A549 (cell line): ENCODE data around the gene ENTREP1. TPM values are rescaled to one million over a fixed set of nuclear protein-coding genes. Genes with fewer than 3 reads are reported as not detected.
"Not testable (repeated sequence)": the region's sequence is repeated elsewhere in the genome, so short reads cannot be mapped to it uniquely, and the experiment has no call there.

Source experiments
- ATAC-seq, 2 experiments: fragments of 200-7000 bp in 1 of 2; fragments of >200 bp in 1 of 2; cut with Nextera tagmentation in 1 of 2; cut with Tn5 transposase in 1 of 2; 3 replicates each; pipeline versions ENCODE4 v1.8.0 to v1.9.1; 2018 to 2020; ENCODE audit warnings: mild to moderate bottlenecking in 1 of 2, moderate library complexity in 1 of 2
- CTCF ChIA-PET: fragments of 300-600 bp; sonication (Branson Sonifier 250); formaldehyde crosslinking; extraction: SDS; loops from one replicate; lab custom pipeline; 2021; ENCODE audit warnings: antibody characterized with exemption, inconsistent platforms; lab: Yijun Ruan, JAX
- POLR2A ChIA-PET: fragments of 350-600 bp; formaldehyde crosslinking; extraction: SDS; loops from one replicate; lab custom pipeline; 2021; ENCODE audit warnings: antibody characterized with exemption, inconsistent platforms; lab: Yijun Ruan, JAX
- DNase-seq, 2 experiments: peaks; one replicate each; pipeline versions ENCODE4 v3.0.0 to v3.0.0-alpha.2; 2011 to 2016; ENCODE audit warnings: low read depth in 1 of 2, low spot score in 1 of 2
- FAIRE-seq: peaks from 2 replicates; lab custom pipeline; 2011; peaks lifted over from hg19 to GRCh38; lab: Jason Lieb, UNC
- H3K27ac ChIP-seq, 2 experiments: fragments of >200 bp; sonication (Bioruptor Twin); formaldehyde crosslinking; 3 replicates each; pipeline ENCODE4 v1.5.1; 2016 to 2017
- H3K4me1 ChIP-seq: fragments of >200 bp; sonication (Bioruptor Twin); formaldehyde crosslinking; 3 replicates; pipeline ENCODE4 v1.6.1; 2016
- H3K4me2 ChIP-seq: fragments of >200 bp; sonication (Bioruptor Twin); formaldehyde crosslinking; 3 replicates; pipeline ENCODE4 v1.6.1; 2016
- H3K4me3 ChIP-seq: fragments of >200 bp; sonication (Bioruptor Twin); formaldehyde crosslinking; 3 replicates; pipeline ENCODE4 v1.5.1; 2016
- H3K9me3 ChIP-seq: fragments of >200 bp; sonication (Bioruptor Twin); formaldehyde crosslinking; 3 replicates; pipeline ENCODE4 v1.6.1; 2016
- CEBPB ChIP-seq, 2 experiments: fragments of >200 bp in 1 of 2; sonication (Bioruptor Twin) in 1 of 2; formaldehyde crosslinking in 1 of 2; IDR thresholded peaks; 2 replicates each; pipeline ENCODE4 v1.6.1; 2012 to 2016
- EHF ChIP-seq: fragments of 250-450 bp; sonication (Bioruptor Pico); IDR thresholded peaks from 2 replicates; pipeline ENCODE4 v1.5.0; 2020; ENCODE audit warnings: mild to moderate bottlenecking
- EHMT2 ChIP-seq: fragments of 200-600 bp; sonication (generic); IDR thresholded peaks from 2 replicates; pipeline ENCODE4 v1.6.1; 2016; ENCODE audit warnings: antibody characterized with exemption, low read depth, mild to moderate bottlenecking, moderate library complexity
- FOSL2 ChIP-seq, 2 experiments: fragments of 450-650 bp in 1 of 2; fragments of >200 bp in 1 of 2; sonication (Bioruptor Twin) in 1 of 2; formaldehyde crosslinking; IDR thresholded peaks; 2 replicates each; pipeline versions ENCODE4 v1.5.0 to v1.6.1; 2016 to 2020; ENCODE audit warnings: mild to moderate bottlenecking in 1 of 2, moderate library complexity in 1 of 2
- FOXS1 ChIP-seq: fragments of 250-450 bp; sonication (Bioruptor Pico); IDR thresholded peaks from 2 replicates; pipeline ENCODE4 v1.5.0; 2020; ENCODE audit warnings: mild to moderate bottlenecking, moderate library complexity
- HDAC2 ChIP-seq: fragments of 200-600 bp; sonication (generic); IDR thresholded peaks from 2 replicates; pipeline ENCODE4 v1.6.1; 2016
- MAFK ChIP-seq: fragments of 450-650 bp; IDR thresholded peaks from 2 replicates; pipeline ENCODE4 v1.6.1; 2014; ENCODE audit not compliant: partially characterized antibody
- MYC ChIP-seq: IDR thresholded peaks from 2 replicates; pipeline ENCODE4 v1.6.1; 2012; ENCODE audit warnings: mild to moderate bottlenecking, inconsistent platforms, low read length, improper control_type of control experiment, borderline replicate concordance
- NR3C1 ChIP-seq: fragments of >200 bp; sonication (Bioruptor Twin); formaldehyde crosslinking; IDR thresholded peaks from 3 replicates; pipeline ENCODE4 v1.6.1; 2017
- POLR2A ChIP-seq: IDR thresholded peaks from 2 replicates; pipeline ENCODE4 v1.6.1; 2012; ENCODE audit warnings: mild to moderate bottlenecking, low read length
- RARB ChIP-seq: fragments of 250-450 bp; sonication (Bioruptor Pico); IDR thresholded peaks from 2 replicates; pipeline ENCODE4 v1.8.0; 2021; ENCODE audit warnings: mild to moderate bottlenecking, moderate library complexity
- REST ChIP-seq: fragments of 200-600 bp; sonication (generic); IDR thresholded peaks from 2 replicates; pipeline ENCODE4 v1.6.1; 2016; ENCODE audit warnings: antibody characterized with exemption, mild to moderate bottlenecking, moderate library complexity
- USF2 ChIP-seq: fragments of 450-650 bp; IDR thresholded peaks from 2 replicates; pipeline ENCODE4 v1.6.1; 2014; ENCODE audit warnings: antibody characterized with exemption
- ZC3H11A ChIP-seq: fragments of 450-650 bp; IDR thresholded peaks from 2 replicates; pipeline ENCODE4 v1.6.1; 2014; ENCODE audit warnings: antibody characterized with exemption, mild to moderate bottlenecking
- ZFP36 ChIP-seq: fragments of 450-650 bp; IDR thresholded peaks from 2 replicates; pipeline ENCODE4 v1.6.1; 2014; ENCODE audit warnings: borderline replicate concordance; ENCODE audit not compliant: partially characterized antibody
- ZNF302 ChIP-seq: fragments of 250-450 bp; sonication (Bioruptor Pico); IDR thresholded peaks from 2 replicates; pipeline ENCODE4 v1.9.0; 2021; ENCODE audit warnings: inconsistent platforms, mild to moderate bottlenecking, moderate library complexity
- WGBS: methylation state at CpG from one replicate; pipeline ENCODE4 v1.1.6; 2017; ENCODE audit errors: missing lambda C conversion rate; 5-methylcytosine and 5-hydroxymethylcytosine counted together
- polyA plus RNA-seq, 4 experiments: library from polyadenylated mRNA; depleted of rRNA in 3 of 4; stranded (reverse); fragments of >200 nt; fragmentation: RNase III in 1 of 4; extraction: RNeasy Plus Mini Kit Qiagen cat#74134 plus additional on column Dnase treatment in 1 of 4; gene quantifications; 2 replicates in 3 of 4; 3 replicates in 1 of 4; pipeline ENCODE4 v1.2.3, GENCODE V29; 2011 to 2017

Gene ENTREP1
- polyA plus RNA-seq, 2 of the 4 experiments (the other 2 are of a cell fraction): 0.03 to 0.09 TPM

- TF ChIP-seq MAFK (peak; percentile 66), REST (no peak)
- ATAC-seq: no peak
- CTCF ChIA-PET: interaction anchor here (1.9 kb wide), 1 partner anchor 25 kb away, joined by 8 read pairs; no protein-coding TSS in a partner anchor
- Histone ChIP-seq H3K27ac (no peak overlapping the region), H3K4me2 (no peak overlapping the region), H3K4me1 (no peaks in the 10 kb centered on the region), H3K9me3 (no peaks in the 10 kb centered on the region), H3K4me3 (no peak overlapping the region)
- no peak for FAIRE-seq
- 58% methylated on average over 2 of the region's 2 CpGs for WGBS
- DNase-seq: no peak
- POLR2A ChIA-PET: no interaction called here
Observed at GRCh38 chr9:69396759-69397158, 71.7 kb downstream of the ENTREP1 start.

GRCh38 chr9:69397384-69398214 lies 72.6 kb downstream of the ENTREP1 start:
- Histone ChIP-seq H3K9me3 (no peaks in the 10 kb centered on the region), H3K27ac (no peak overlapping the region), H3K4me2 (no peak overlapping the region), H3K4me1 (no peaks in the 10 kb centered on the region)
- WGBS: 42% methylated on average over 12 of the region's 12 CpGs
- DNase-seq (no peak), FAIRE-seq (no peak)
- ChIA-PET POLR2A (no interaction called here), CTCF (interaction anchor here (1.9 kb wide), 1 partner anchor 24 kb away, joined by 8 read pairs; no protein-coding TSS in a partner anchor)
- TF ChIP-seq FOXS1 (CRISPR knock-in tag): no peak
- no peak for TF ChIP-seq POLR2A
- no peak for TF ChIP-seq RARB (CRISPR knock-in tag)
- no peak for TF ChIP-seq EHMT2
- no peak for TF ChIP-seq MAFK
- no peak for TF ChIP-seq FOSL2 (IDR thresholded peaks at IDR 0.05)
- TF ChIP-seq FOSL2 (CRISPR knock-in tag; IDR thresholded peaks at IDR 0.05): no peak
- no peak for TF ChIP-seq ZNF302
- TF ChIP-seq USF2: no peak
- no peak for TF ChIP-seq ZC3H11A
- TF ChIP-seq CEBPB (IDR thresholded peaks at IDR 0.05): no peak
- no peak for TF ChIP-seq NR3C1
- no peak for TF ChIP-seq EHF (CRISPR knock-in tag)
- TF ChIP-seq, all 56 proteins: peak for 0
- ATAC-seq: no peak
- no peak overlapping the region for H3K4me3 ChIP-seq

- TF ChIP-seq ZFP36 (no peak), HDAC2 (no peak), MYC (no peak)
- TF ChIP-seq, all 56 proteins: peak for 0
- FAIRE-seq: no peak
- CTCF ChIA-PET: interaction anchor here (0.9 kb wide), 1 partner anchor 13 kb away, joined by 3 read pairs; no protein-coding TSS in a partner anchor
- POLR2A ChIA-PET: no interaction called here
- Histone ChIP-seq H3K4me1 (no peaks in the 10 kb centered on the region), H3K9me3 (no peaks in the 10 kb centered on the region), H3K4me2 (no peak overlapping the region), H3K4me3 (no peak overlapping the region), H3K27ac (no peak overlapping the region)
- no peak for DNase-seq
- WGBS: 20% methylated on average over 1 of the region's 1 CpG
- ATAC-seq: no peak
Observed at GRCh38 chr9:69400470-69400869, 75.5 kb downstream of the ENTREP1 start.

GRCh38 chr9:69409936-69410335 lies 84.9 kb downstream of the ENTREP1 start:
- POLR2A ChIA-PET, ATAC-seq, H3K4me2 ChIP-seq, H3K9me3 ChIP-seq, DNase-seq, FAIRE-seq, H3K4me3 ChIP-seq, H3K27ac ChIP-seq, H3K4me1 ChIP-seq: not testable (repeated sequence)
- CTCF ChIA-PET: interaction anchor here (0.6 kb wide), 1 partner anchor 153 kb away, joined by 3 read pairs; no protein-coding TSS in a partner anchor
- WGBS: 72% methylated on average over 6 of the region's 6 CpGs
